Smooth muscle cell (in vitro differentiated cells): ENCODE measurements around the gene RAB40B. TPM values are rescaled to one million over a fixed set of nuclear protein-coding genes. Genes with fewer than 3 reads are reported as not detected.
A peak's percentile ranks its signal among the peaks of the same experiment; 100 is the strongest.

Source experiments
- DNase-seq: peaks from one replicate; lab custom pipeline; 2025; ENCODE audit not compliant: unreplicated experiment; lab: John Stamatoyannopoulos, UW
- H2AFZ ChIP-seq: fragments of 200-600 bp; sonication (generic); 2 replicates; pipeline ENCODE4 v1.6.0; 2016; ENCODE audit warnings: antibody characterized with exemption, low read depth, mild to moderate bottlenecking
- H3F3A ChIP-seq: fragments of 200-600 bp; sonication (generic); 2 replicates; pipeline ENCODE4 v1.6.0; 2017; ENCODE audit warnings: antibody characterized with exemption, low read depth
- H3K27ac ChIP-seq: fragments of 200-600 bp; sonication (generic); 2 replicates; pipeline ENCODE4 v1.5.1; 2016; ENCODE audit warnings: low read depth, mild to moderate bottlenecking
- H3K27me3 ChIP-seq: fragments of 200-600 bp; sonication (generic); 2 replicates; pipeline ENCODE4 v1.6.1; 2016; ENCODE audit warnings: low read depth, mild to moderate bottlenecking
- H3K36me3 ChIP-seq: fragments of 200-600 bp; sonication (generic); 2 replicates; pipeline ENCODE4 v1.5.1; 2016; ENCODE audit warnings: low read depth
- H3K4me1 ChIP-seq: fragments of 200-600 bp; sonication (generic); 2 replicates; pipeline ENCODE4 v1.5.1; 2016; ENCODE audit warnings: low read depth
- H3K4me2 ChIP-seq: fragments of 200-600 bp; sonication (generic); 2 replicates; pipeline ENCODE4 v1.6.0; 2016; ENCODE audit warnings: mild to moderate bottlenecking
- H3K4me3 ChIP-seq: fragments of 200-600 bp; sonication (generic); 2 replicates; pipeline ENCODE4 v1.5.1; 2016; ENCODE audit warnings: mild to moderate bottlenecking
- H3K79me2 ChIP-seq: fragments of 200-600 bp; sonication (generic); 2 replicates; pipeline ENCODE4 v1.6.0; 2016; ENCODE audit warnings: low read depth, mild to moderate bottlenecking
- H3K9ac ChIP-seq: fragments of 200-600 bp; sonication (generic); 2 replicates; pipeline ENCODE4 v1.6.0; 2016; ENCODE audit warnings: low read depth
- H3K9me3 ChIP-seq: fragments of 200-600 bp; sonication (generic); replicated peaks from 2 replicates; pipeline ENCODE4 v1.5.1; 2016; ENCODE audit warnings: low read depth
- H4K20me1 ChIP-seq: fragments of 200-600 bp; sonication (generic); 2 replicates; pipeline ENCODE4 v1.6.0; 2016; ENCODE audit warnings: low read depth
- CTCF ChIP-seq: fragments of 200-600 bp; sonication (generic); IDR thresholded peaks from 2 replicates; pipeline ENCODE4 v1.5.1; 2017; ENCODE audit warnings: borderline replicate concordance, mild to moderate bottlenecking, antibody characterized with exemption; ENCODE audit not compliant: insufficient read depth, poor library complexity, severe bottlenecking
- WGBS: methylation state at CpG from one replicate; pipeline ENCODE4 v1.1.7; 2016; ENCODE audit warnings: low lambda C conversion rate; 5-methylcytosine and 5-hydroxymethylcytosine counted together
- polyA plus RNA-seq: library from polyadenylated mRNA; unstranded; fragments of >200 nt; fragmentation: Nextera tagmentation; extraction: Ambion mirVana; gene quantifications from 2 replicates; pipeline ENCODE4 v1.2.1, GENCODE V29; 2016
- total RNA-seq: library from RNA; depleted of rRNA; stranded (reverse); fragments of >200 nt; gene quantifications from 2 replicates; pipeline ENCODE4 v1.2.3, GENCODE V29; 2014

The RAB40B gene
- total and polyA plus RNA-seq, 2 experiments from 2014 or later: 12.0 to 16.0 TPM

DNA sequence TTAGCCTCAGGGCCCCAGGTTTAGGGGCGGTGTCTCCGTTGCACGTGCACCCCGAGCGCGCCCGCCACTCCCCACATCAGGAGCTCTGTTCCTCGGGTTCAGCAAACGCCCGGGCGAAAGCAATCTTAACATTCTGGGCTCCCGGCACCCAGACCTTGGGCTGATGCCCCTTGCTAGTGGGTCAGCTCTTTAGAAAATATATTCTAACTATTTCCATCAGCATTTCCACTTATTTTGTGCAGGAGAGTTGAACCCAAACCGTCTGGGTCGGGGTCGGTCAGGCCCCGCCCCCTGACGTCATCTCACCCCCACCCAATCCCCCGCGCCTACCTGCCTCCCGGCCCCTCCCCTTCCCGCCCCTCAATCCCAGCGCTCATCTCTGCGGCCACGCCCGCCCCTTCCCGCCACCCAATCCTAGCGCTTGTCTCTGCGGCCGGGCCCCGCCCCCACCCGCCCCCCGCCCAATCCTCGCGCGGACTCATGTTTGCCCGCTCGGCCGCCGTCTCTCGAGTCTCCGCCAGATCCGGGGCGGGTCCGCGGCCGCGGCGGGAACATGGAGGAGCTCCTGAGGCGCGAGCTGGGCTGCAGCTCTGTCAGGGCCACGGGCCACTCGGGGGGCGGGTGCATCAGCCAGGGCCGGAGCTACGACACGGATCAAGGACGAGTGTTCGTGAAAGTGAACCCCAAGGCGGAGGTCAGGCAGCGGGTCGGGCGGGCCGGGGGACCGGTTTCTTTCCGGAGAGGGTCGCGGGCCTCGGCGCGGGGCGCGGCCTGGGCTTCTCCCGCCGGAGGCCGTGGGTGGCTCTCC lies 17.9 kb upstream of the RAB40B start, which contains the start of gene FN3KRP:
FN3KRP (plus strand) TSS at position 504 of the 808 bp plus-strand sequence; CDS start at position 554, 50 bp downstream.
- H3K27ac ChIP-seq: peak within 1 kb of the TSS; percentile 35
- peak within 1 kb of the TSS; percentile 76 for H3K9ac ChIP-seq
- H3K36me3 ChIP-seq: no peaks in the 10 kb centered on the region
- peaks cover 9% of the 10 kb centered on the region for H3K79me2 ChIP-seq
- no peak for TF ChIP-seq CTCF
- H3F3A ChIP-seq: no peaks in the 10 kb centered on the region
- H3K4me2 ChIP-seq: peak within 1 kb of the TSS; percentile 99
- no peaks in the 10 kb centered on the region for H3K9me3 ChIP-seq
- 1% methylated on average over 24 of the region's 75 CpGs for WGBS
- H3K4me1 ChIP-seq: peaks cover 5% of the 10 kb centered on the region
- no peaks in the 10 kb centered on the region for H3K27me3 ChIP-seq
- peak within 1 kb of the TSS; percentile 96 for H2AFZ ChIP-seq
- DNase-seq: peak; percentile 86
- H4K20me1 ChIP-seq: peaks cover 3% of the 10 kb centered on the region
- H3K4me3 ChIP-seq: peak within 1 kb of the TSS; percentile 99

DNA sequence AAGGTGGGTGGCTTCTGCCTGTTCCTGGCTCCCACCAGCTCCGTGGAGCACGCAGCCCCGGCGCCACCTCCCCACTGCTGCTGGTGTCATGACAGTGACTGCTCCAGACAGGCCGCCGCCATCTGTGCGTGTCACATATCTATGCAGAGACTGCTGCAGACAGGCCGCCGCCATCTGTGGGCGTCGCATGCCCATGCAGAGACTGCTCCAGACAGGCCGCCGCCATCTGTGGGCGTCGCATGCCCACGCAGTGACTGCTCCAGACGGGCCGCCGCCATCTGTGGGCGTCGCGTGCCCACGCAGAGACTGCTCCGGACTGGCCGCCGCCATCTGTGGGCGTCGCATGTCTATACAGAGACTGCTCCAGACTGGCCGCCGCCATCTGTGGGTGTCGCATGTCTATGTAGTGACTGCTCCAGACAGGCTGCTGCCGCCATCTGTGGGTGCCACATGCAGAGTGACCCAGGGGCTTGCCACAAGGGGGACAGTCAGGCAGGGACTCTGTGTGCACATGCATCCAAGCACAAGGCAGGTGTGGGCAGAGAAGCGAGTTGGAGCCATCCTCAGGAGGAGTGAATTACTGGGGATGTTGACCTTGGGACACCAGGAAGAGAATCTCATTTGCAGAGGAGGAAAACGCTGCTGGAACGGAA lies 14.7 kb upstream of the RAB40B start:
- H4K20me1 ChIP-seq: peaks cover 3% of the 10 kb centered on the region
- no peak overlapping the region for H2AFZ ChIP-seq
- WGBS: 90% methylated on average over 35 of the region's 35 CpGs

GRCh38 chr17:82710499-82711232 lies 12.2 kb upstream of the RAB40B start:
- H3K4me3 ChIP-seq: no peak overlapping the region
- no peak overlapping the region for H3K27ac ChIP-seq
- H4K20me1 ChIP-seq: no peaks in the 10 kb centered on the region
- no peaks in the 10 kb centered on the region for H3K36me3 ChIP-seq
- H3K9me3 ChIP-seq: no peaks in the 10 kb centered on the region
- no peak overlapping the region for H2AFZ ChIP-seq
- H3K4me1 ChIP-seq: no peaks in the 10 kb centered on the region
- no peak for TF ChIP-seq CTCF
- no peaks in the 10 kb centered on the region for H3F3A ChIP-seq
- no peak overlapping the region for H3K9ac ChIP-seq
- no peaks in the 10 kb centered on the region for H3K79me2 ChIP-seq
- H3K4me2 ChIP-seq: no peak overlapping the region
- DNase-seq: no peak
- 84% methylated on average over 29 of the region's 29 CpGs for WGBS
- no peaks in the 10 kb centered on the region for H3K27me3 ChIP-seq

More for the DNA sequence above, 14.7 kb upstream of the RAB40B start:
- Histone ChIP-seq H3K9ac (no peak overlapping the region), H3K4me1 (peaks cover 5% of the 10 kb centered on the region), H3K79me2 (peaks cover 9% of the 10 kb centered on the region), H3K27me3 (no peaks in the 10 kb centered on the region), H3K9me3 (no peaks in the 10 kb centered on the region), H3K4me2 (no peak overlapping the region), H3F3A (no peaks in the 10 kb centered on the region), H3K36me3 (no peaks in the 10 kb centered on the region), H3K27ac (no peak overlapping the region), H3K4me3 (no peak overlapping the region)
- no peak for DNase-seq
- TF ChIP-seq CTCF: no peak
